Fibroblast of skin of back (primary cell): ENCODE measurements around the gene CHTF8.
"Not testable (repeated sequence)": the region's sequence is repeated elsewhere in the genome, so short reads cannot be mapped to it uniquely, and the experiment has no call there.

Experiments used
- DNase-seq: peaks from one replicate; pipeline ENCODE4 v3.0.0-alpha.2; 2013

The CHTF8 gene

DNA sequence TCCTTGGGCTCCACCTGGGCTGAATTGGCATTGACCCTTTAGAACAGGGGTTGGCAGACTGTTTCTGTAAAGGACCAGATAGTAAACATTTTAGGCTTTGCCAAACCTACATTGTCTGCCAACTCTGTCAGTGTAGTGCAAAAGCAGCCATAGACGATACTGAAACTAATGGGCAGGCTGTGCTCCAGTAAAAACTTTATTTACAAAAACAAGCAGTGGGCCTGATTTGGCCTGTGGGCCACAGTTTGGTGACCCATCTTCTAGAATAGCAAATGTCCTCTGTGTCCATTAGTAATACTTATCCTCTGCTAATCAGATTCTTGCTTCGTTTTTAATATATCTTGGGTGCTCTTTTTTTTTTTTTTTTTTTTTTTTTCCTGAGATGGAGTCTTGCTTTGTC is 6.2 kb upstream of the CHTF8 start:
- no peak for DNase-seq

GRCh38 chr16:69133373-69133954 is 1.1 kb upstream of the CHTF8 start:
- no peak for DNase-seq

GRCh38 chr16:69131839-69132423 is 457 bp downstream of the CHTF8 start:
- peak; percentile 89 for DNase-seq

- DNase-seq = peak; percentile 43
Measured at GRCh38 chr16:69131167-69131838, 1.1 kb downstream of the CHTF8 start.

- DNase-seq = no peak
Measured at GRCh38 chr16:69130461-69130860, 1.9 kb downstream of the CHTF8 start.

GRCh38 chr16:69127966-69128510 is 4.3 kb downstream of the CHTF8 start:
- DNase-seq = no peak

GRCh38 chr16:69126801-69127200 is 5.6 kb downstream of the CHTF8 start:
- not testable (repeated sequence) for DNase-seq

DNA sequence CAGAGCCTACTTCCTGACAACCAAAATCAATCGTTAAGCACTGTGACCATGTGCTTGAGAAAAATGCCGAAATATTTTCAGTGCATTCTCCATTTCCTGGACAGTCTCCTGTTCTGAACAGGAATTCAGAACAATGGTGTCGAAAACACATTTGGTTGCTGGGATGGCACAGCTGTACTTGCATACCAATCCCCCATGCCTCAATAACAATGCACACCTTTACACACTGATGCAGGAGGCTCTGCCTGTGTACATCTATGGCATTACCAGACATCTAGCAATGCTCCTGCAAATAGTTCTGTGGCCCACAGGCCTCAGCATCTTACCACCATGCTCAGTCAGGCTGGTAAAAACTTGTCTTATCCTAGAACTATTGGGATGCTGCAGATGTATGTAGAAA is 6.2 kb downstream of the CHTF8 start:
- no peak for DNase-seq

DNA sequence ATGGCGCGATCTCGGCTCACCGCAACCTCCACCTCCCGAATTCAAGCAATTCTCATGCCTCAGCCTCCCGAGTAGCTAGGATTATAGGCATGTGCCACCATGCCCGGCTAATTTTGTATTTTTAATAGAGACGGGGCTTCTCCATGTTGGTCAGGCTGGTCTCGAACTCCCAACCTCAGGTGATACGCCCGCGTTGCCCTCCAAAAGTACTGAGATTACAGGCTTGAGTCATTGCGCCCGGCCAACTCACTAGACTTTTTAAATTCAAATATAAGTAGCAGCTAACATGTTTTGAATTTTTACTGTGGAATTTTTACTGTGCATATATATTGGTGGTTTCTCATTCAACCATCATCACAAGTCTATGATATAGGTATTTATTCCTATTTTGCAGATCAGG is 7.4 kb downstream of the CHTF8 start:
- DNase-seq = not testable (repeated sequence)

GRCh38 chr16:69124406-69124805 is 8.0 kb downstream of the CHTF8 start:
- not testable (repeated sequence) for DNase-seq

DNA sequence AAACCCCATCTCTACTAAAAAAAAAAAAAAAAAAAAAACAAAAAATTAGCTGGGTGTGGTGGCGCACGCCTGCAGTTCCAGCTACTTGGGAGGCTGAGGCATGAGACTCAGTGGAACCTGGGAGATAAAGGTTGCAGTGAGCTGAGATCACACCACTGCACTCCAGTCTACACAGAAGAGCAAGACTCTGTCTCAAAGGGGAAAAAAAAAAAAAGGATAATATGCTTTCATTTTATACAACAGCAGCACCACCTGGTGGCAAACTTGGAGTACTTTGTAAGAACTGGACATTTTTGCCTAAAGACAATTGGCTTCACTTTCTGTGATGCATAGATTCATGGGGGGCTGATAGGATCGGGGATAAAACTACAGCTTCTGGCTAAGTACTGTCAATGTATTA is 8.5 kb downstream of the CHTF8 start:
- DNase-seq = peak; percentile 76

DNA sequence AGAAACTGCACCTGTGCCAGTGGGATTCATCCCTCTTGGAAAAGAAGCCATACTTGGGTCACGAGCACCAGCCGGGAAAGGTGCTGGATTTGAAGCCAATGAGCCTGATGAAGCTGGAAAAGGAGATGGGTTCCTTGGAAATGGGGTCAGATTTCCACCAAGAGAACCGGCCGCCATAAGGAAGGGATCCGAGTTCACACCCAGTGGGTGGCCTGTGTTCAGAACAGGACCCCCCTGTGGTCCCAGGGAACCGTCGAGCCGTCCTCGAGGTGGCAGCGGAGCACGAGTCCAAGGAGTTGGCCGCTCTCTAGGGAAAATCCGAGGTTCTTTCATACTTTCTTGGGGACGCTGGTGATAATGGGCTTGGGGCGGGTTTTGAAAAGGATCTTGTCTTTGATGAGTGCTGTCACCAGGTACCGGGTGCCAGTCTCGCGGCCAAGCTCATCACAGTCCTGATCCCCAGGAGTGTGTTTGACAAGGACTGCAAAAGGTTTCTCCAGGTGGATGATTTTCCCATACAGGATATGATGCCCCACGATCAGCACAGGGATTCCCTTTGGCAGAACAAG is 12.2 kb downstream of the CHTF8 start:
- no peak for DNase-seq

DNA sequence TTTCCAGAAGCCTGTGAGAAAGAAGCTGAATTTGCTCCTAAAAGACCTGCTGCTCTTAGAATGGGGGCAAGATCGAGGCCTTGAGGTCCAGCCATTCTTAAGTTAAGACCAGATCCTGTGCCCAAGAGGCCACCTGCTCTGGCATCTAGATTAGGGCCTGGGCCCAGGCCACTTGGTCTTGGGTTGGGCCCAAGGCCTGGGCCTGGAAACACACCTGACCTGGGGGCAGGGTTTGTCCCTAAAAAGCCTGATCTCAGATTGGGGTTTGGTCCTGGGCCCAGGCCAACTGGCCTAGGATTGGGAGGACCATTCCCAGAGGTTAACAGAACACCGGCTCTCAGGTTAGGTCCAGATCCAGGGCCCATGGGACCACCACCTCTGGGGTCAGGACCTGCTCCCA is 12.9 kb downstream of the CHTF8 start:
- DNase-seq = no peak

DNA sequence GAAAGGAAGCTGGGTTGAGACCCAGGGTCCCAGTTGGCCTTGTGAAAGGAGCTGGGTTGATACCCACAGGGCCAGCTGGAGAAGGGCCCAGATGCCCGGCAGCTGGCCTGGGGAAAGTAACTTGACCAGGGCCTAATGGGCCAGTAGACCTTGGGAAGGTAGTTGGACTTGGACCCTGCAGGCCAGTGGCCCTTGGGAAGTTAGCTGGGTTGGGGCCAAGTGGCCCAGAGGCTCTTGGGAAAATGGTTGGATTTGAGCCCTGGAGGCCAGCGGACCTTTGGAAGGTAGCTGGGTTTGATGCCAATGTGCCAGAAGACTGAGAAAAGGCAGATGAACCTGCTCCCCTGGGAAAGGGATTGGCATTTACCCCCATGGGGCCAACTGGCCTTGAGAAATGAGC is 13.4 kb downstream of the CHTF8 start:
- DNase-seq = no peak

GRCh38 chr16:69118468-69118867 is 13.9 kb downstream of the CHTF8 start:
- DNase-seq = no peak

DNA sequence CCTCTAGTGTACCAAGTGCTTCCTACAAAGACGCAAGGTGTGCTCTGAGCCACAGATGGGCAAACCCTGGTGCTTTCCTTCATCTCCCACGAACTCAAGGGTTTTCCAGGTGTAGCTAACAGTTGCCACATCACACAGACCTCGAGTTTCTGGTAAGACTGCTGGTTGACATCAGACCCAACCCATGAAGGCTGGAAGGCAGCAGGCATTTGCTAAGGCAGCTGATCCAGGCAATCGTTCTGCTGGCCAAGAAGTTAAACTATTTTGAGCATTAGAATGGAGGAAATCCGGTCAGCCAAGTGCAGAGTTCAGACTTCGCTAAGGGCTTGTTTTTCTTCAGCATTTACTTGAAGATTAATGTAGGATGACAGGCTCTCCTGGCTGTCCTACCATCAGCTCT is 15.5 kb downstream of the CHTF8 start:
- no peak for DNase-seq

GRCh38 chr16:69116256-69116875 is 16.0 kb downstream of the CHTF8 start:
- no peak for DNase-seq

- DNase-seq = no peak
Measured at GRCh38 chr16:69115837-69116236, 16.6 kb downstream of the CHTF8 start.

DNA sequence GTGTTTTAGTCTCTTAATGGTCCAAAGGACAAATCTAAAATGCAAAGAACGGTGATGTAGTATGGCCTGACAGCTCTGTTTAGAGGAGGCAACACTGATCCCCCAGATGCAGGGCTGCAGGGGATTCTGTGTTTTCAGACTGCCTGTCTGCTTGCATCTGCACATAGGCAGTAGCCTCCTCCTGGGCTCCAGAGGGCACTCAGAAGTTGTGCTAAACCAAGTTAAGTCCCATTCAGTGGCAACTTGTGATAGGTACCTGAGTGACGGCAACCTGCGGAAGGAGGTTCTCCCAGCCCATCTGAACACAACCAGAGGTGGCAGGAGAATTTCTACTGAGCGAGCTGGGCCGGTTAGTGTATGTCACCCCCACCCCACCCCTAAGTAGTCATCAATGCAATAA is 17.0 kb downstream of the CHTF8 start:
- no peak for DNase-seq

DNA sequence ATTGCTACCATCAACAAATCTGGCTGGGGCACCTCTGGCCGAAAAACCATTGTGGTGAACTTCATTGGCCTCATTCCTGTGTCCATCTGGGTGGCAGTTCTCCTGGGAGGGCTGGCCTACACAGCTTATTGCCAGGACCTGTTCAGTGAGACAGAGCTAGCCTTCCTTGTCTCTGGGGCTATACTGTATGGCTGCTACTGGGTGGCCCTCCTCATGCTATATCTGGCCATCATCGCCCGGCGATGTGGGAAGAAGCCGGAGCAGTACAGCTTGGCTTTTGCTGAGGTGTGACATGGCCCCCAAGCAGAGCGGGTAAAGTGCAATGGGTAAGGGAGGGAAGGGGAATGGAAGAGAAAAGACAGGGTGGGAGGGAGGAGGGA is 17.4 kb downstream of the CHTF8 start:
- no peak for DNase-seq

- DNase-seq = no peak
Measured at GRCh38 chr16:69114346-69114975, 17.9 kb downstream of the CHTF8 start.

- DNase-seq = no peak
Measured at GRCh38 chr16:69113216-69113615, 19.2 kb downstream of the CHTF8 start.
